ENCODE measurements around the gene LRCH4. TPM values are rescaled to one million over a fixed set of nuclear protein-coding genes. Genes with fewer than 3 reads are reported as not detected.
A peak's percentile ranks its signal among the peaks of the same experiment; 100 is the strongest.

LRCH4 gene
- total and polyA plus RNA-seq, 2 of the 13 experiments (the other 11 are each of a cell fraction or from before 2014, with no cell fraction given) = 7.0 to 9.3 TPM

DNA sequence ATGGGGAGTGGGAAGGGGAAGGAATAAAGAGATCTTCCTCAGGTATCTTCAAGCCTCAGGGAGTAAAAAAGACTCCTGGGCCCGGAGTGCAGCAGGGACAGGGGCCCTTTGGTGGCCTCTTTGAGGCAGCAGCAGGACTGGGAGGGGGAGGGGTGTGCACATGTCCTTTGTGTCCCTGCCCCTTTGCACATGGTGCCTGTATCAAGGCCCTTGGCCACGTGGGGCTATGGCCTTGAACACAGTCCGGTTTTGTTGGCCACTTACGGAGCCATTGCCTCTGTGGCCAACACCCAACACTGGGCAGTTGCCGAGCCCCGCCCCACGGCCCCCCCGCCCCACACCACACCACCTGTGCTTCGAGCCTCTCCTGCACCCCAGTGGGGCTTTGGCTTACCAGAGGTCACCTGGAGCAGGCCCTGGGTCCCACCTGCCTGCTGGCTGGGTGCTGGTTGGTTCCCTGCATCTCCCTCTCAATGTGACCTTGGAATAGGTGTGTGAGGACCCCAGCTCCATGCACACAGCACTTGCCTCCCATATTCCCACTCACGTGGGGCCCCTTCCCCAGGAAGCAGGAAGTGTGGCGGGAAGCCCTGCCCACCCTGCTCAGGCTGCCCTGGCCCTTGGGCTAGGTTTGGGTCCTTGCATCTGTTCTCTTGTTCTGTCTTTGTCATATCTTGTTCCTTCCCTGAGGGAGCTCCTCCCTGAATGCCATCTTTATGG, 17.6 kb downstream of the LRCH4 start (continued):
- TF ChIP-seq UBTF (CRISPR knock-in tag; IDR thresholded peaks at IDR 0.05) (no peak; the same call in 1 of the 2 replicates), ATF2 (CRISPR knock-in tag; IDR thresholded peaks at IDR 0.05) (peak; percentile 81; the same call in 1 of the 2 replicates), ZGPAT (CRISPR knock-in tag; IDR thresholded peaks at IDR 0.05) (peak; percentile 83), SIN3A (IDR thresholded peaks at IDR 0.05; ENCODE audit: borderline replicate concordance, low read depth, low read length) (peak; percentile 50), ZBTB7A (CRISPR knock-in tag; IDR thresholded peaks at IDR 0.05) (no peak; the same call in 1 of the 2 replicates), RBAK (CRISPR knock-in tag; IDR thresholded peaks at IDR 0.05) (no peak), ZFP41 (CRISPR knock-in tag; IDR thresholded peaks at IDR 0.05; ENCODE audit: borderline replicate concordance) (no peak), ZFP82 (CRISPR knock-in tag; IDR thresholded peaks at IDR 0.05; ENCODE audit: borderline replicate concordance) (no peak; the same call in 1 of the 2 replicates)

Measured in HepG2 (cell line).